ENCODE results near the gene LGI4.

Gene LGI4

GRCh38 chr19:35083691-35084508 lies 51.0 kb downstream of the LGI4 start:
- DNase-seq, result no peak

- DNase-seq, result no peak
Measured at GRCh38 chr19:35081201-35081600, 53.7 kb downstream of the LGI4 start.

- no peak for DNase-seq
Measured at GRCh38 chr19:35080613-35081170, 54.2 kb downstream of the LGI4 start.

GRCh38 chr19:35079826-35080225 lies 55.0 kb downstream of the LGI4 start:
- no peak for DNase-seq

GRCh38 chr19:35077411-35078223 lies 57.2 kb downstream of the LGI4 start:
- no peak for DNase-seq

- no peak for DNase-seq
Measured at GRCh38 chr19:35076657-35077056, 58.2 kb downstream of the LGI4 start.

- DNase-seq, result no peak
Measured at GRCh38 chr19:35076026-35076370, 58.9 kb downstream of the LGI4 start.

- DNase-seq, result no peak
Measured at GRCh38 chr19:35075202-35076025, 59.4 kb downstream of the LGI4 start.
